H1 (cell line): ENCODE data around the gene EVI2A. TPM values are rescaled to one million over a fixed set of nuclear protein-coding genes. Genes with fewer than 3 reads are reported as not detected.

Experiments
- CTCF ChIA-PET: fragments of 300-600 bp; sonication (Branson Sonifier 250); formaldehyde crosslinking; loops from one replicate; lab custom pipeline; 2021; ENCODE audit not compliant: partially characterized antibody; lab: Charles Lee
- POLR2A ChIA-PET: fragments of 300-600 bp; sonication (Branson Sonifier 250); formaldehyde crosslinking; loops from one replicate; lab custom pipeline; 2021; ENCODE audit warnings: inconsistent platforms; ENCODE audit not compliant: partially characterized antibody; lab: Charles Lee
- DNase-seq, 2 experiments: peaks; one replicate each; pipeline versions ENCODE4 v3.0.0 to v3.0.0-alpha.2; 2010 to 2022; ENCODE audit warnings: low spot score in 2 of 2, low read depth in 1 of 2, mixed read lengths in 1 of 2
- FAIRE-seq: peaks from 2 replicates; lab custom pipeline; 2011; peaks lifted over from hg19 to GRCh38; lab: Jason Lieb, UNC
- H2AFZ ChIP-seq: 2 replicates; pipeline ENCODE4 v1.8.1; 2012; ENCODE audit warnings: low read length, inconsistent platforms
- H2AK5ac ChIP-seq: 2 replicates; pipeline ENCODE4 v1.6.1; 2013; ENCODE audit warnings: low read depth, low read length
- H2BK120ac ChIP-seq: replicated peaks from 2 replicates; pipeline ENCODE3; 2013; ENCODE audit warnings: low read depth, low read length, inconsistent platforms
- H2BK12ac ChIP-seq: 2 replicates; pipeline ENCODE4 v1.6.1; 2013; ENCODE audit warnings: low read depth, low read length
- H2BK15ac ChIP-seq: 2 replicates; pipeline ENCODE4 v1.6.1; 2013; ENCODE audit warnings: low read length
- H2BK20ac ChIP-seq: 2 replicates; pipeline ENCODE4 v1.6.1; 2013; ENCODE audit warnings: low read length
- H2BK5ac ChIP-seq: 2 replicates; pipeline ENCODE4 v1.6.1; 2013; ENCODE audit warnings: low read depth, low read length
- H3K14ac ChIP-seq: 2 replicates; pipeline ENCODE4 v1.6.1; 2013; ENCODE audit warnings: inconsistent platforms; ENCODE audit not compliant: insufficient read length
- H3K18ac ChIP-seq: 2 replicates; pipeline ENCODE4 v1.6.1; 2013; ENCODE audit warnings: low read length; ENCODE audit errors: extremely low read depth
- H3K23ac ChIP-seq: 2 replicates; pipeline ENCODE4 v1.6.1; 2013; ENCODE audit warnings: inconsistent platforms; ENCODE audit not compliant: insufficient read length
- H3K23me2 ChIP-seq: 2 replicates; pipeline ENCODE4 v1.6.1; 2013; ENCODE audit warnings: low read depth, low read length
- H3K27ac ChIP-seq: 2 replicates; pipeline ENCODE4 v1.6.1; 2011; ENCODE audit warnings: low read depth, low read length, inconsistent platforms
- H3K27me3 ChIP-seq, 4 experiments: replicated peaks in 1 of 4; 1 replicate in 1 of 4; 2 replicates in 3 of 4; pipeline versions ENCODE4 v1.6.1 to v1.8.1; 2011 to 2013; ENCODE audit warnings: low read length in 3 of 4, mild to moderate bottlenecking in 3 of 4, inconsistent platforms in 2 of 4, mixed read lengths in 2 of 4, moderate library complexity in 1 of 4; ENCODE audit not compliant: control insufficient read depth in 3 of 4, insufficient read depth in 3 of 4; ENCODE audit errors: extremely low read depth in 1 of 4
- H3K36me3 ChIP-seq, 4 experiments: 2 replicates each; pipeline versions ENCODE4 v1.6.1 to v1.8.1; 2011 to 2013; ENCODE audit warnings: mild to moderate bottlenecking in 4 of 4, low read length in 3 of 4, moderate library complexity in 2 of 4, control low read depth in 1 of 4, inconsistent platforms in 1 of 4; ENCODE audit not compliant: insufficient read depth in 4 of 4, control insufficient read depth in 2 of 4
- H3K4ac ChIP-seq: replicated peaks from 2 replicates; pipeline ENCODE3; 2013; ENCODE audit warnings: low read length, low read depth, mixed read lengths, inconsistent platforms; ENCODE audit not compliant: insufficient read length
- H3K4me1 ChIP-seq, 4 experiments: replicated peaks in 1 of 4; 1 replicate in 1 of 4; 2 replicates in 3 of 4; pipeline versions ENCODE4 v1.6.1 to v1.8.1; 2011 to 2013; ENCODE audit warnings: low read length in 3 of 4, inconsistent platforms in 2 of 4, mixed read lengths in 1 of 4; ENCODE audit not compliant: insufficient read depth in 4 of 4, control insufficient read depth in 3 of 4
- H3K4me2 ChIP-seq, 2 experiments: 2 replicates each; pipeline versions ENCODE4 v1.6.1 to v1.8.1; 2011 to 2013; ENCODE audit warnings: low read depth in 2 of 2, low read length in 2 of 2, control low read depth in 1 of 2, inconsistent platforms in 1 of 2, mild to moderate bottlenecking in 1 of 2; ENCODE audit not compliant: insufficient read depth in 1 of 2
- H3K4me3 ChIP-seq, 4 experiments: fragments of 200-600, 300-600 bp in 1 of 4; sonication (generic), shearing (Covaris generic), sonication (Bioruptor Twin) in 1 of 4; 2 replicates each; pipeline versions ENCODE4 v1.5.1 to v1.8.1; 2011 to 2016; ENCODE audit warnings: low read length in 4 of 4, low read depth in 3 of 4, control low read depth in 2 of 4, inconsistent platforms in 2 of 4, mild to moderate bottlenecking in 2 of 4, mixed read lengths in 1 of 4, moderate library complexity in 1 of 4; ENCODE audit not compliant: insufficient read depth in 2 of 4; ENCODE audit errors: extremely low read depth in 1 of 4
- H3K56ac ChIP-seq: replicated peaks from 2 replicates; pipeline ENCODE3; 2013; ENCODE audit warnings: low read depth, mild to moderate bottlenecking, mixed read lengths, low read length, inconsistent platforms; ENCODE audit not compliant: insufficient read length
- H3K79me1 ChIP-seq: 2 replicates; pipeline ENCODE4 v1.6.1; 2013; ENCODE audit warnings: low read depth, low read length, control low read depth
- H3K79me2 ChIP-seq, 2 experiments: 2 replicates each; pipeline versions ENCODE4 v1.6.1 to v1.8.1; 2012 to 2013; ENCODE audit warnings: low read length in 2 of 2, mild to moderate bottlenecking in 2 of 2, inconsistent platforms in 1 of 2; ENCODE audit not compliant: insufficient read depth in 2 of 2, control insufficient read depth in 1 of 2
- H3K9ac ChIP-seq, 4 experiments: replicated peaks in 1 of 4; 1 replicate in 1 of 4; 2 replicates in 3 of 4; pipeline versions ENCODE4 v1.6.1 to v1.8.1; 2011 to 2013; ENCODE audit warnings: low read depth in 3 of 4, low read length in 3 of 4, control low read depth in 2 of 4, mild to moderate bottlenecking in 2 of 4, moderate library complexity in 2 of 4, inconsistent platforms in 1 of 4; ENCODE audit errors: extremely low read depth in 1 of 4
- H3K9me3 ChIP-seq, 2 experiments: 2 replicates each; pipeline versions ENCODE4 v1.6.1 to v1.8.1; 2012 to 2013; ENCODE audit warnings: mild to moderate bottlenecking in 2 of 2, moderate library complexity in 2 of 2, control low read depth in 1 of 2, inconsistent platforms in 1 of 2, low read depth in 1 of 2, low read length in 1 of 2, mixed read lengths in 1 of 2; ENCODE audit not compliant: insufficient read depth in 2 of 2
- H4K20me1 ChIP-seq, 2 experiments: replicated peaks in 1 of 2; 2 replicates each; pipeline versions ENCODE3 to v1.8.1; 2011 to 2013; ENCODE audit warnings: inconsistent platforms in 2 of 2, low read length in 2 of 2, mild to moderate bottlenecking in 1 of 2; ENCODE audit not compliant: insufficient read depth in 2 of 2, control insufficient read depth in 1 of 2
- H4K5ac ChIP-seq: 2 replicates; pipeline ENCODE4 v1.6.1; 2013; ENCODE audit warnings: low read length, low read depth, mixed read lengths, inconsistent platforms; ENCODE audit not compliant: insufficient read length
- H4K8ac ChIP-seq: 2 replicates; pipeline ENCODE4 v1.8.0; 2013; ENCODE audit warnings: mild to moderate bottlenecking, moderate library complexity, low read length, inconsistent platforms; ENCODE audit not compliant: insufficient read depth; ENCODE audit errors: extremely low read depth
- H4K91ac ChIP-seq: replicated peaks from 2 replicates; pipeline ENCODE3; 2013; ENCODE audit warnings: low read length, mixed read lengths, inconsistent platforms; ENCODE audit not compliant: insufficient read length
- CBX5 ChIP-seq: fragments of 300-800, 300-1000 bp; sonication (generic); IDR thresholded peaks from 2 replicates; pipeline ENCODE4 v1.7.1; 2016; ENCODE audit warnings: antibody characterized with exemption, low read length, low read depth
- CREB1 ChIP-seq: IDR thresholded peaks from 2 replicates; pipeline ENCODE4 v1.6.1; 2012; ENCODE audit warnings: inconsistent platforms
- EGR1 ChIP-seq: IDR thresholded peaks from 2 replicates; pipeline ENCODE4 v1.6.1; 2011; ENCODE audit warnings: low read depth, low read length, borderline replicate concordance
- PHF8 ChIP-seq: fragments of 200-600 bp; sonication (generic); conservative IDR thresholded peaks from 2 replicates; pipeline ENCODE4 v1.7.1; 2012; ENCODE audit warnings: low read depth, mild to moderate bottlenecking, inconsistent platforms, low read length, moderate library complexity
- POU5F1 ChIP-seq: IDR thresholded peaks from 2 replicates; pipeline ENCODE4 v1.6.1; 2011; ENCODE audit warnings: low read depth, mild to moderate bottlenecking, low read length, moderate library complexity
- SIX5 ChIP-seq: IDR thresholded peaks from 2 replicates; pipeline ENCODE4 v1.6.1; 2011; ENCODE audit warnings: mild to moderate bottlenecking, low read depth, low read length
- SP4 ChIP-seq: IDR thresholded peaks from 2 replicates; pipeline ENCODE4 v1.6.1; 2012; ENCODE audit warnings: low read length, inconsistent platforms
- TEAD4 ChIP-seq: IDR thresholded peaks from 2 replicates; pipeline ENCODE4 v1.6.1; 2012; ENCODE audit warnings: low read depth, low read length, inconsistent platforms, mixed read lengths
- WGBS, 2 experiments: shearing (Covaris generic) in 1 of 2; methylation state at CpG; one replicate each; pipeline versions ENCODE4 v1.1.6 to v1.1.7; 2013 to 2015; ENCODE audit warnings: low lambda C conversion rate in 2 of 2, mixed read lengths in 2 of 2, inconsistent platforms in 1 of 2, low coverage in 1 of 2, missing lambda C conversion rate in 1 of 2; ENCODE audit not compliant: insufficient replicate concordance in 2 of 2, insufficient coverage in 1 of 2, insufficient read length in 1 of 2; ENCODE audit errors: extremely low coverage in 1 of 2, missing lambda C conversion rate in 1 of 2; 5-methylcytosine and 5-hydroxymethylcytosine counted together
- polyA plus RNA-seq, 7 experiments: library from polyadenylated mRNA; depleted of rRNA in 3 of 7; stranded (reverse) in 5 of 7; unstranded in 2 of 7; fragments of >200 nt in 5 of 7; fragments of 200-250 nt in 2 of 7; gene quantifications; 1 replicate in 5 of 7; 2 replicates in 1 of 7; 4 replicates in 1 of 7; pipeline versions ENCODE4 v1.2.1 to v1.2.3, GENCODE V29; 2011 to 2013; ENCODE audit warnings: missing spikeins in 2 of 7, mixed read lengths in 2 of 7
- total RNA-seq: library from RNA; stranded (reverse); fragmentation: NEBNext Ultra II Directional; extraction: Animal tissue kit (Norgen Biotek cat#: 25700); gene quantifications from 2 replicates; pipeline ENCODE4 v1.2.1, GENCODE V29; 2021

Gene EVI2A
- total and polyA plus RNA-seq, 2 of the 8 experiments (the other 6 are each of a cell fraction or from before 2014, with no cell fraction given), result not detected

DNA sequence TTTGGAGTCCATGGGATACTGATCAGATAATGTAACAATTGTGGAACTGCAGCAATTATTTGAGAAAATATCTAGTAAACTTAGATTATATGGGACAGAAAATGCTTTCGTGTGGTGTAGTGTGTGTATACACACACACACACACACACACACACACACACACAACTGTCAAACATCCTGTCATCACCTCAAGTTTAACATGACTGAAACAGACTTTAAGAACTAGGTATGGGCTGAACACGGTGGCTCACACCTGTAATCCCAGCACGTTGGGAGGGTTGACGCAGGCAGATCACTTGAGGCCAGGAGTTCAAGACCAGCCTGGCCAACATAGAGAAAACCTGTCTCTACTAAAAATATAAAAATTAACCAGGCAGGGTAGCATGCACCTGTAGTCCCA lies 544 bp upstream of the EVI2A start:
- FAIRE-seq (no peak), DNase-seq (no peak)
- no peak overlapping the region for H3K56ac ChIP-seq
- H4K5ac ChIP-seq, result no peak overlapping the region
- H3K9me3 ChIP-seq, result no peaks in the 10 kb centered on the region
- H4K8ac ChIP-seq, result no peak overlapping the region
- H3K79me1 ChIP-seq, result no peaks in the 10 kb centered on the region
- no peak overlapping the region for H4K91ac ChIP-seq
- no peak overlapping the region for H3K14ac ChIP-seq
- no peak overlapping the region for H2BK120ac ChIP-seq
- H3K79me2 ChIP-seq, result no peaks in the 10 kb centered on the region
- H3K23me2 ChIP-seq, result no peaks in the 10 kb centered on the region
- ChIA-PET POLR2A (no interaction called here), CTCF (no interaction called here)
- H3K4me2 ChIP-seq, result no peak overlapping the region
- no peak overlapping the region for H3K4ac ChIP-seq
- H2AFZ ChIP-seq, result no peak overlapping the region
- H3K18ac ChIP-seq, result no peak overlapping the region
- H2BK15ac ChIP-seq, result no peak overlapping the region
- no peaks in the 10 kb centered on the region for H4K20me1 ChIP-seq
- no peak overlapping the region for H2BK5ac ChIP-seq
- no peak overlapping the region for H2BK12ac ChIP-seq
- H3K36me3 ChIP-seq, result peaks cover 0 to 4% (median 1%) of the 10 kb centered on the region in 4 experiments; a peak in 3 of 8 replicates
- H2BK20ac ChIP-seq, result no peak overlapping the region
- no peak overlapping the region for H3K4me3 ChIP-seq
- H3K4me1 ChIP-seq, result 0 out of 7 replicates have a peak, but pooled peaks cover 0 to 4% (median 0%) of the 10 kb centered on the region in 4 experiments
- H2AK5ac ChIP-seq, result no peak overlapping the region
- 90% methylated on average over 4 of the region's 4 CpGs; no CpG with 5 or more reads in 1 of the 2 experiments for WGBS, 2 experiments
- no peaks in the 10 kb centered on the region for H3K27me3 ChIP-seq
- no peak overlapping the region for H3K23ac ChIP-seq
- H3K9ac ChIP-seq, result no peak overlapping the region
- H3K27ac ChIP-seq, result no peak overlapping the region
- TF ChIP-seq EGR1 (no peak), CREB1 (no peak), POU5F1 (no peak), TEAD4 (no peak), SIX5 (no peak), PHF8 (no peak), CBX5 (no peak), SP4 (no peak)
